ENCODE results near the gene TPBG. TPM values are rescaled to one million over a fixed set of nuclear protein-coding genes. Genes with fewer than 3 reads are reported as not detected.

Gene TPBG
- total RNA-seq, 3 donors from 2014 or later = 10.2 to 11.7 (median 10.4) TPM

DNA sequence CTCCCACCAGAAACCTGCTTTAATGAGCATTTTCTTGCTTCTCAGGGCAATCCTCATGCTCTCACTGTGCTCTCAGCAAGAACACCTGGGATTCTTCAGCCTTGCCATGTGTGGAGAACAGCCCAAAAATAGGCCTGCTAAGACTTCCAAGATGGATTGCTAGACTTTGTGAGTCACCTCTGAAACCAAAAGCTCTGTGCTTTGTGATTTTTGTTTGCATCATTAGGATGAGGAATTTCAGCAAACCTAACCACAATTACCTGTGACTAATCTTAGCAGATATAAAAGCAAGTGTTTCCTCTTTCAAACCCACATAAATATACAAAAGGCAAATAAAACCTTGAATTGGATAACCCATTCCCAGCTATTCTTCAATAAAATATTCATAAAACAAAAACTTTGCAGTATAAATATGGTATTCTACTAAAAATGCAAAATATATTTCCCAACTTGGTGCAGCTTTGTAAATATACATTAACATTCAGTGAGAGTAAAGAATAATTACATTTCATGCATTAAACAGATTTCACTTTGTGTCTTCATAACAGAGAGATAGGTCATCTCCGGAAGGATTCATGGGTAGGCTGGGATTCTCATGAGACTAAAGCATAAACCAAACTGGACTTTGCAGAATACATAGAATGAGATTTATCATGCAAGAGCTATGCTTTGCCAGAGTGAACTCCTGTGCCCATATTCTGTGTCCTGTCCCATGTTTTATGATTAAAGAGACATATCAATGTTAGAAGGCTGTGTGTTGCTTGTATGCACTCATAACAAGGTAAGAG, 33.5 kb downstream of the TPBG start:
- Histone ChIP-seq H3K36me3 (ENCODE audit: low read depth) (no peaks in the 10 kb centered on the region), H3K9me3 (no peaks in the 10 kb centered on the region), H3K4me1 (ENCODE audit: low read depth) (no peaks in the 10 kb centered on the region), H3K4me3 (no peak overlapping the region)
- intact Hi-C loops (cut with DNase I, micrococcal nuclease) = no loop called here
- DNase-seq (no peak), ATAC-seq (no peak)
- no peak for TF ChIP-seq CTCF (IDR thresholded peaks at IDR 0.05)

DNA sequence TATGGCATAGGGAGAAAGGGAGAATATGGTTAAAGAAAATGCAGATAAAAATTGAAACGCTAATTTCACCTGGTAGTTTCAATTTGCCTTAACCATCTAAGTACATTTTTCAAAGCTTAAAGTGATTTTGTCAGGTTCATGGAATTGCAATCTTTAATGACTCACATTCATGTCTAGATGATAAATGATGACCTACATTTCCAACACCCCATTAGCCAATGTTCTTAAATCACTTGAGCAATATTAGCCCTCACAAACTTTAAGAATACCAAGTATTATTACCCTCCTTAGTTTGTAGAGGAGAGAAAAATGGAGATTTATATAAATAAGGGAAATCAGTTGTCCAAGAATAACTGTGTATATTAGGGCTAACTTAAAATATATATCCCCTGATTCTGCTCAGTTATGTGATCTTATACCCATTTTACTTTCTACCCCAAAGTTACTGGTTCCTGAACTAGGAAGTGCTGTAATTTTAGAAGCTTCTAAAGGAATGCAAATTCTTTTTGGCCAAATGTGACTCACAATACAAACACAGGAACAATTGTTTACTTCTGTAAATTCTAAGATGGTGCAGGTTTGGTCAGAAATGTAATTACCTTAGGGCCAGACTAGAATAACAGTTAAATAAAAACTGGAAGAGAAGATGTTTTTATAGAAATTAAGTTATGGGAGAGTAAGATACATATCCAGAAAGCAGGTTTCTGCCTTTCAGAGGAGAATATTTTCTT, 34.5 kb downstream of the TPBG start:
- intact Hi-C loops (cut with DNase I, micrococcal nuclease) = no loop called here
- Histone ChIP-seq H3K9me3 (no peaks in the 10 kb centered on the region), H3K4me1 (ENCODE audit: low read depth) (no peaks in the 10 kb centered on the region), H3K36me3 (ENCODE audit: low read depth) (no peaks in the 10 kb centered on the region), H3K4me3 (no peak overlapping the region)
- ATAC-seq (no peak), DNase-seq (no peak)
- no peak for TF ChIP-seq CTCF (IDR thresholded peaks at IDR 0.05)

DNA sequence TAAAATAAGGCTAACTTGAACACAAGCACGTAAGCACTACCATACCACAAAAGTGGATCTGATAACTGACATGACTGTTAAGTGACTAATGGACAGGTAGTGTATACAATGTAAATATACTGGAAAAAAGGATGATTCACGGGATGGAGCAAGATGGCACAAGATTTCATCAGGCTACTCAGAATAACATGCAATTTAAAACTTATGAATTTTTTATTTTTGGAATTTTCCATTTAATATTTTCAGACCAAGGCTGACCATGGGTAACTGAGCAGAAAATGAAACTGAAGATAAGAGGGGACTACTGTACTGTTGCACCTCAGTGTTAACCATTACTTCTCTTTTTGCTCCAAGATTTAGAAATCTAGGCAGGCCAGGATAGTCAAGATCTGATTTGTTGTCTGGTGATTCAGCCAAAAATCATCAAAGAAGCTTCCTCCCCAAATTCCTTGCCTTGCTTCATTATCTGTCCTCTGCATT, 45.4 kb downstream of the TPBG start:
- no peak overlapping the region for H3K4me3 ChIP-seq
- no peaks in the 10 kb centered on the region for H3K9me3 ChIP-seq
- H3K4me1 ChIP-seq (ENCODE audit: low read depth) = no peaks in the 10 kb centered on the region
- no peak for TF ChIP-seq CTCF (IDR thresholded peaks at IDR 0.05)
- ATAC-seq = no peak
- intact Hi-C loops (cut with DNase I, micrococcal nuclease) = no loop called here
- H3K36me3 ChIP-seq (ENCODE audit: low read depth) = no peaks in the 10 kb centered on the region
- DNase-seq = no peak

- Histone ChIP-seq H3K4me3 (no peak overlapping the region), H3K36me3 (ENCODE audit: low read depth) (no peaks in the 10 kb centered on the region), H3K9me3 (no peaks in the 10 kb centered on the region), H3K4me1 (ENCODE audit: low read depth) (no peaks in the 10 kb centered on the region)
- no peak for TF ChIP-seq CTCF (IDR thresholded peaks at IDR 0.05)
- ATAC-seq = no peak
- no peak for DNase-seq
- intact Hi-C loops (cut with DNase I, micrococcal nuclease) = no loop called here
Observed at GRCh38 chr6:82410151-82410648, 46.6 kb downstream of the TPBG start.

DNA sequence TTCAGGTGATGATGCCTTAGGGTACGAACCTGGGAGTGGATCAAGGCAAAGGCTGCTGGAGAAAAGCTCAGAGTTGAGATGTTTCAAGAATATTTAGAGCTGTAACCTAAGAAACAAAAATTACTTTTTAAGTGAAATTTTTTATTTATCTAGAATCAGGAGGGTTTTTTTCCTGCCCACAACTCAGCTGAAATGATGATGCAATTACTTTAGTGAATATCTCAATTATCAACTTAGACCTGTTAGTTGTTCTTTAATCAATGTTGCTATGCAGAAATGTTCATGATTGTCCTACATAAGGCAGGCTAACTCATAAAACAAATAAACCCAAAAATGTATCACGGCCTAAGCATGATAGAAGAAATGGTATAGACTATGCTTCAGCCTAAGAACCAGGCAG, 50.3 kb downstream of the TPBG start:
- no peaks in the 10 kb centered on the region for H3K36me3 ChIP-seq (ENCODE audit: low read depth)

More for the DNA sequence above, 50.3 kb downstream of the TPBG start:
- intact Hi-C loops (cut with DNase I, micrococcal nuclease) = no loop called here
- Histone ChIP-seq H3K4me3 (no peak overlapping the region), H3K4me1 (ENCODE audit: low read depth) (no peaks in the 10 kb centered on the region), H3K9me3 (no peaks in the 10 kb centered on the region)
- no peak for TF ChIP-seq CTCF (IDR thresholded peaks at IDR 0.05)
- DNase-seq (no peak), ATAC-seq (no peak)

All from mucosa of descending colon (tissue), 3 donors.